ENCODE results near the gene SGIP1.
"Not testable (repeated sequence)": the region's sequence is repeated elsewhere in the genome, so short reads cannot be mapped to it uniquely, and the experiment has no call there.

SGIP1 gene

GRCh38 chr1:66685265-66685664 lies 151.3 kb downstream of the SGIP1 start:
- DNase-seq, result no peak

GRCh38 chr1:66685670-66686069 lies 151.7 kb downstream of the SGIP1 start:
- DNase-seq, result no peak

- DNase-seq, result no peak
Measured at GRCh38 chr1:66686406-66686805, 152.5 kb downstream of the SGIP1 start.

DNA sequence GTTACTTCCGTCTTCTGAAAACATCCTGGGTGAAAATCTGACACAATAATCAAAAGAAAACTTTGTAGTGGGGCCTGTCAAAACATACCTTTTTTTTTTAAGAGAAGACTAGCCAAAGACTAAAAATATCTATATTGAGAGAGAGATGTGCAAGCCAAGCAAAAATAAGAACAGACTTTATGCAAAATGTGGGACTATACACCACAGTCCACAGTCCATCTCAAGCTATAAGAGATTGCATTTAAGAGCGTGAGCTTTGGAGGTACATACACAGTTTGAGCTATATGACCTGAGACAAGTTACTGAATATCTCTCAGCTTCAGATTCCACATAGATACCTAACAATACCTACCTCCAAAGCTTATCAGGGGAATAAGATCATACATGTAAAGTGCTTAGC lies 153.4 kb downstream of the SGIP1 start:
- no peak for DNase-seq

DNA sequence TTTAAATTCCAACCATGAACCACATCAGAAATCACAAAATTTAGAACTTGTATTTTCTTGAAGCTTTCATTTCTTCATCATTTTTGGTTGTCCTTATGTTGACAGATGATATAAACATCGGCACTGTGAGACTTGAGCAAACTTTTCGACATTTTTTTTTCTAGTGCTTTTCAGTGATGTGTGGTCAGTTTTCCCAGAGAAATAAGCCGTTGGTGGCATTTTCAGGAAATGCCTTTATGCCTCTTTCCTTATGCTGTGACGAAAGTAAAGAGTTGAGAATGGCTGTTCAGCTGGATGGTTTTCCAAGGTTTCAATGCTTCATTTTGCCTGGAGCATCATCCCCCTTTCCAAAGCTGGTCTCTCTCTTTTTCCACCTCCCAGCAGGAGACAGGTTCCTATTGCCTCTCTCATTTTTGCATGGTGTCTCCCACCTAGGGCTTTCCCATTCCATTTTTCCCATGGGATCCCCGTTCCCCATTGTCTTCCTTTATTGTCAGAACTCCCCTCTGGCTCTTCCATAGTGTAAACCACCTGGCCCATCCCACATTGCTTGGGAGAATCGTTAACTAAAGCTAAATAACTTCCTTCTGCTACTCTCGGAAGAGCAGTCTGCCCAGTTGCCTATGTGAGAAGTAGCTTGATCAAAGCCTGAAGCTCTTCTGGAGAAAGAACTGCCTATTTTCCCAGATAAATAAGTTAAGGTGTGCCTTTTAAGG lies 156.9 kb downstream of the SGIP1 start:
- no peak for DNase-seq

DNA sequence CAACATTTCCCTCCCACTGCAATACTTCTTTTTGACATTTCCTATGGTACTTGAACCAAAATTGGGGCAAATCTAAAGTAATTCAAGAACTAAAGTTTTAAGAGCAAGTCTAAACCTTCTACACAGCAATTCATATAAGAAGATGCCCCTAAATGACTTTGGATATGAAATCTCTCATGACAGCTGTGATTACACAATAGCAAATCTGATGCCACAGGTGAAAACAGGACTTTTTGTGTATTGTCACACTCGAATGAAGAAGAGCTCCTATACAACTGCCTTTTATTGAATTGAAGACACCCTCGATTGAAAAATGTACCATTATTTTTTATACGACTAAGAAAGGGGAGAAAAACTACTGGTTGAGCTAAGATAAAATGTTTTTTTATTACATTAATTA lies 158.7 kb downstream of the SGIP1 start:
- no peak for DNase-seq

DNA sequence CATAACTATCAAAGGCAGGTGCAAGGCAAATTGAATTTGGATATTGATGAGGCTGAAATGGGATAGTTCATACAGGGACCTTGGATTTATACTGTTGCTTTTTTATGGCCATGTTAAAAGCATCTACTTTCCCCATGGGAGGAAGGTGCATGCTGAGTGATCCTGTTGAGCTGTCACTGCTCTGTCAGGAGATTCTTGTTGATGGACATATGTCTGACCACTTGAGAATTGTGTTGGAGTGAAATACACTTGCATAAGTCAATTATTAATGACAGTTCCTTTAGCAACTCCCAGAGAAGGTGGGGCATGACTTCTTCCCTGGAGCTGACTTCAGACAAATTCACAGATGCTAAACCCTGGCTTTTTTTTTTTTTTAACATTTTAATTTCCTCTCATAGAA lies 159.9 kb downstream of the SGIP1 start:
- DNase-seq, result no peak

DNA sequence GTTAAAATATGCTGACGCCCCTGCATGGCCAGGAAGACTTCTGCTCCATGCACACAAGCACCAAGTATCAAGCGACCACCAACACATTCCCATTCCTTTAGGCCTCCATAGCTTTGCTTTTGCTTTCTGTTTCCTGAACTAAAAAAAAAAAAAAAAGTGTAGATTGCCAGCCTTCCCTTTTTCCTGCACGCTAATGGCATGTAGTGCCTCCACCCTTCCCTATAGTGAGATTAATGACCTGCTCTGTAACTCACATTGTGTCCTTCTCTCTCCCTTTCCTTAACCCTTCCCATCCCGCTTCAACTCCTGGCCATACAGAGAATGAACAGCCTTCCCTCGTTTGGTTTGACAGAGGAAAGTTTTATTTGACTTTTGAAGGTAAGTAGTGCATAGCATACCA lies 161.2 kb downstream of the SGIP1 start:
- DNase-seq, result no peak

DNA sequence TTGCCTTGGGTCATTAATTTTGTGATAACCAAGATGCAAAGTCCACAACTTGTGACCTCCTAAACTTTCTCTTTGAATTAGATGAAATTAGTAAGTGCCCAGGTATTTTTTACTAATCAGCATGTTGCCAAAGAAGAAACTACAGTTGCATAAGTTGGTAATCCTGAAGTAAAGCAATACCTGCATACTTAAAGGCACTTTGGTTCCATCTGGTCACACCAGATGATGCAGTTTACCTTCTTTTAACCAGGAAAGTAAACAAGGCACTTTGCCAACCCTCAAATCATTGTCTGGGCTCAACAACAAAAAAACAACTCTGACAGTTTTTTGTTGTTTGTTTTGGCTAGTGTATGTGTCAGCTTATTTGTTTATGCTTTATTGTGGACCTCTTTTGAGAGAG lies 162.8 kb downstream of the SGIP1 start:
- DNase-seq, result no peak

DNA sequence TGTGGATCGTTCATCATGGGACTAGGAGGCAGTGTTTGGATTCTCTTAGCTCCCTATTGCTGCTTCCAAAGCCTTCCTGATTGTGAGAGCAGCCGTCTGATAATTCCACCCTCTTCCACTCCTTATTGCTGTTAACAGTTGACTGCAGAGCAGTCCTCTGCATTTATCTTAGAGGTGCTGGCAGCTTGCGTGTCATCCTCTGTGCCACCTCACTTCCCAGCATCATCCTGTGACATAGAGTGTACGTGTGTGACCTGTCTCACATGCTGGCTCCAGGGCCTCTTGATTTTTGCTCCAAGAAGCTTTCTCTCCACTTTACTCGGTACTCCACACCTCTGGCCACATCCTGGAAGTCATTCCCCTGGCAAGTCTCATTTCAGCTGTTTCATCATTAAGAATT lies 165.3 kb downstream of the SGIP1 start:
- no peak for DNase-seq

DNA sequence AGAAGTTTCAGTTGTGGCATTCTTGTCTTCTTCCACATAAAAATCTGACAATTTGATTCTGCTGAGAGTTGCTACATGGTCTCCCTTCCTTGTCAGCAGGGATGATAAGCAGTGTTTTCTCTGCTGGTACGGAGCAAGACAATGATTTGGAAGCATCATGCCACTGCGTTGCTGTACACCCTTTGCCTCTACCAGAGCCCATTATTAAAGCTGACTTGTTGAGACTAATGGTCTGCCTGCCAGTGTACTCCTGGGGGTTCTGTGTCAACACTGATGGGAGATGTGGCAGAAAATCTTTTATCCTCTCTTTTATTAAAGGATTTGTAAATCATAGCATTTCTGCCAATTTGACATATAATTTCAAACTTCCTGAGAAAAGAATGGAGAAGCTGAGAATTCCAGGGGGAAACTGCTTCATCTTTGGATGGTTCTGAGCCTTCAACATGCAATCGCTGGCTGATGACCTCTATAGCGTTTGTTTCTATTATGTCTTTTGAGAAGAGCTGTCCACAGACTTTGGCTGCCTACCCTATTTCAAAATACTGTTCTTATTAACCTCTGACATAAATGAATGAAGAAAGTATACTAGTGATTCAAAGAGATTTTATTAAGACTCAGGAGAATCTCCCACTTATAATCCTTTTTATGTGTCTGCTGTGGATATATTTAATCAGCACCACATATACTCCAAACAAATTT lies 170.4 kb downstream of the SGIP1 start:
- DNase-seq, result no peak

DNA sequence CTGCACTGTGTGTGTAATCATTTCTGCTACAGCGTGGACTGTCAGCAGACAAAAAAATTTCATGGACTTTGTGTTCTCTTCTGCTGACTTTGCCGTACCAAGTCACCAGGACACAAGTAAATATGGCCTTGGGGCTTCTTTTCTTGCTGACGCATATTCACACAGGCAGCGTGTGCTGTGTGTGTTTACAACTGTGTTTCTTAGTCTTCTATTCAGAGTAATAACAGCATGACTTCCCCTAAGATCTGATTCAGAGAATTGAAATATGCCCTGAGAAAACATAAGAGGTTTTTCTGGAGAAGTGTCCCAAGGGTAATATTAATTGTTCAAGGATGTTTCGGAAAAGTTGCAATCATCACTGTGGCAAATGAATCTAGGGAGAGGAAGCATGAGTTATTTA lies 171.2 kb downstream of the SGIP1 start:
- no peak for DNase-seq

DNA sequence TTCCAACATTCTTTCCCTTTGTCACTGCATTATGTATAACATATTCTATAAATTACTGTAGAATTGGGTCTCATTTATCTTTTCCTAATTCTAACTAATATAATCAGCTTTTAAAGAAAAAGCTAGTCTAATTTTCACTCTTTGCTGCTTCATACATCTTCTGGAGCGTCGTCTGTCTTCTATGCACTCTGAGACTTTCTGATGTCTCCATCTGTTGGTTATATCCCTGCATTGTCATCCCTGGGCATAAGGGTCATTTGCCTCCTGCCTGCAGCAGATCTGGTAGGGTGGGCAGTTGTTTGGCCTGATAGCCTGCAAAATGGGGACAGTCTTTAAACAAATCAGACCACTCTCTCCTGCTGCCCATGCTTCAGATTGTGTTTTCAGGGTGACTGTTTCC lies 177.5 kb downstream of the SGIP1 start:
- DNase-seq, result no peak

GRCh38 chr1:66712839-66713238 lies 178.9 kb downstream of the SGIP1 start:
- no peak for DNase-seq

DNA sequence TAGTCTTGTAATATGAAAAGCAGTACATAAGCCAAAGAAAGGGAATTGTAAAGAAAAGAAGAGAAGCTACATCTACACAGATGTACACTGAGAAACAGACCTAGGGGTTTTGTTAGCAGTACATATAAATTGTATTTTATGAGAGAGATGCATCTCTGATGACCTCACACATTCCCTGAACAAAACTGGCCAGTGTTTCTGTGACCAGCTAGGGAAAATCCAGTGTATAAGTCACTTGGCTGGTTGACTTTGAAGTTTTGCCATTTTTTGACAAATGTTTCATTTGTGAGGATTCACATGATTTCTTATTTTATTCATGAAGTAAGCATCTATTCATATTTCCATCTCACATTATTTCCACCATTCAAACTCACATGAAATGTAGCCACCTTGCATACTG lies 190.0 kb downstream of the SGIP1 start:
- DNase-seq, result no peak

- DNase-seq, result peak; percentile 42
Measured at GRCh38 chr1:66725885-66726665, 192.1 kb downstream of the SGIP1 start.

DNA sequence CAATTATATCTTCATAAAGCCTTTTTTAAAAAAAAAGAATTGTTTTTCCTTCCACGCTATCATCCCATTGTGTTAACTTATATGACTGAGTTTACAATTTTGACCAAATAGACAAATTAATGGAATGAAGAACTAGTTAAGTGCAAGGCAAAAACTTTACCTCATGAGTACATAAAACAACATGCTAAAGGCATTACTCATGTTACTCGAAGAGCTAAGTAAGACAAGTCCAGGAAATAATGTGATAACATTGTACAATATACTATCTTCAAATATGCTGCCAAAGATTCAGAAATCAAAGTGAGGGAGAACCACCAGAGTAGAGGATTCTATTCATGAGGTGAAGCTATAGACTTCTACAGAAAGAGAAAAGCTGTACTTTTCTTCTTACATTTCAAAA lies 194.1 kb downstream of the SGIP1 start:
- no peak for DNase-seq

DNA sequence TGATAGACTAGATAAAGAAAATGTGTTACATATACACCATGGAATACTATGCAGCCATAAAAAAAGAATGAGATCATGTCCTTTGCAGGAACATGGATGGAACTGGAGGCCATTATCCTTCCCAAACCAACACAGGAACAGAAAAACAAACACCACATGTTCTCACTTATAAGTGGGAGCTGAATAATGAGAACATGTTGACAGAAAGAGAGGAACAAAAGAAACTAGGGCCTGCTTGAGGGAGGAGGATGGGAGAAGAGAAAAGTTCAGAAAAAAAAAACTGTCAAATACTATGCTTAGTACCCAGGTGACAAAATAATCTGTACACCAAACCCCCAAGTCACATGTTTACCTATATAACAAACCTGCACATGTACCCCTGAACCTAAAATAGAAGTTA lies 194.8 kb downstream of the SGIP1 start:
- DNase-seq, result not testable (repeated sequence)

- DNase-seq, result no peak
Measured at GRCh38 chr1:66729119-66729518, 195.2 kb downstream of the SGIP1 start.

DNA sequence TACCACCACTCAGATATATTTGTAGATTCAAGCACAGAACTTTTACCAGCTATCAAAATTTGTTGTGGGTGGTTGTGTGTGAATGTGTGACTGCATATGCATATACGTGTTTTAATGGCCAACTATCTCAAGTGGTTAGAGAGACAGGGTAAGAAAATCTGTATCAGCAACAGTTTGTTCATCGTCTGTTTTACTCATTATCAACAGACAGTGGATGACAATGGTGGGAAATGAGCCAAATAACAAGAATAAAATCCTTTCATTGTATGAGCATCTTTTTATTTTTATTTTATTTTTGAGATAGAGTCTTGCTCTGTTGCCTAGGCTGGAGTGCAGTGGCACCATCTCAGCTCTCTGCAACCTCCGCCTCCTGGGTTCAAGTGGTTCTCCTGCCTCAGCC lies 195.6 kb downstream of the SGIP1 start:
- no peak for DNase-seq

DNA sequence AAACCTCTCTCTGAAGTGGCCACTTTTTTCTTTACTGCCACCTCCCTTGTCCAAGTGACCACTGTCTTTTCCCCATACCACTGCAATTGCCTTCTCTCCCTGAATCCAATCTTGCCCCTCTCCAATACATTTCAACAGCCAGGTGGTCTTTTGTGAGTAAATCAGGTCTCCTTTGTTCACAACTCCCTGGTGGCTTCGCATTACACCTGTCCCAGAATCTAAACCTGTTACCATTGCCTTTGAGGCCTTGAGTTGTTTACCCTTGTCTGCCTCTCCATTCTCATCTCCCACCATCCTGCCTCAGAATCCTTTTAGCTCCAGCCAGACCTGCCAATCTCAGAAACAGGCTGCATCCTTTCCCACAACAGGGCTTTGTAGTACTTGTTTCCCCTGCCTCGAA lies 196.5 kb downstream of the SGIP1 start:
- DNase-seq, result no peak

DNA sequence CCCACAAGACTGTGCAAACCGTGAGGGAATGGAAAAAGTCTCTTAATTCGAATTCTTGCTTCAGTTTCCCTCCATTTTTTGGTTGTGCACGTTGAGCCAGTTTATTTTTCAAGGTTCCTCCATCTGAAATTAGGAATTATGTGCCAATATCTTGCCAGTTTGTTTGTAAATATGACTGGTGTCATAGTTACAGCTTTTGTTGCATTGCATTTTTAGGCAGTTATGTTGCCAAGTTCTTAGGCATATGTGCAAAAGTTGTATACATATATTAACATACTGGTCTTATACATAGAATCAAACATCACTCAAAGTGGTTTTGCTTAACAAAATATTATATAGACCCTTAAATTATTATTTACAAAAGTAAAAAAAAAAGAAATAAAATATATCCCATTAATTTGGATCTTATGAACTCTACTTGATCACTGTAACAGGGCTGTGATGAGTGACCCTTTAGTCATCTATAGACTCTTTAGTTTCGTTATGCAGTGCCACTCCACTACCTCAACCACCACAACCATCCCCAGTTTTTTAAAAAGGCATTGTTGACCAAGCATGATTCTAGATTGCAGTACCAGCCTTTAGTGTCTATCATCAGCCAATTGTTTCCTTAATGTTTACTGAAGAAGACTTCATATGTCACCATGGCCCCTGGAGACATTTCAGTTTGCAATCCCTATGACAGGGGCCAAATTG lies 197.4 kb downstream of the SGIP1 start:
- no peak for DNase-seq

- no peak for DNase-seq
Measured at GRCh38 chr1:66732407-66733166, 198.6 kb downstream of the SGIP1 start.

Data from NCI-H510A (cell line).